Endothelial cell of umbilical vein (primary cell): ENCODE measurements around the gene SLC39A12. TPM values are rescaled to one million over a fixed set of nuclear protein-coding genes. Genes with fewer than 3 reads are reported as not detected.

Source experiments
- BruUV-seq: library from RNA; stranded (reverse); fragments of 400-500 nt; replicated peaks from 2 replicates; lab custom pipeline; 2021; lab: Mats Ljungman, UMichigan
- CTCF ChIA-PET: fragments of 300-600, 350-600 bp; sonication (Branson Sonifier 250); formaldehyde crosslinking; loops from one replicate; lab custom pipeline; 2021; ENCODE audit warnings: antibody characterized with exemption, inconsistent platforms; lab: Charles Lee
- POLR2A ChIA-PET: fragments of 300-600, 350-600 bp; sonication (Branson Sonifier 250); formaldehyde crosslinking; loops from one replicate; lab custom pipeline; 2021; ENCODE audit warnings: antibody characterized with exemption, inconsistent platforms; lab: Charles Lee
- DNase-seq: peaks from one replicate; pipeline ENCODE4 v3.0.0-alpha.2; 2011; ENCODE audit warnings: low read depth, low spot score
- FAIRE-seq: peaks from 2 replicates; lab custom pipeline; 2011; peaks lifted over from hg19 to GRCh38; lab: Jason Lieb, UNC
- H2AFZ ChIP-seq: 2 replicates; pipeline ENCODE4 v1.6.0; 2012; ENCODE audit warnings: low read depth, low read length, control low read depth, inconsistent platforms
- H3K27ac ChIP-seq: 2 replicates; pipeline ENCODE4 v1.5.1; 2011; ENCODE audit warnings: low read depth, mild to moderate bottlenecking, control low read depth, low read length, moderate library complexity; ENCODE audit not compliant: insufficient read depth
- H3K27me3 ChIP-seq, 2 experiments: 2 replicates each; pipeline versions ENCODE4 v1.6.0 to v1.6.1; 2011; ENCODE audit warnings: low read length in 2 of 2, mixed read lengths in 1 of 2; ENCODE audit not compliant: control insufficient read depth in 2 of 2, insufficient read depth in 2 of 2
- H3K36me3 ChIP-seq, 2 experiments: 2 replicates in 1 of 2; 3 replicates in 1 of 2; pipeline ENCODE4 v1.5.1; 2011; ENCODE audit warnings: low read length in 2 of 2, mild to moderate bottlenecking in 1 of 2, moderate library complexity in 1 of 2; ENCODE audit not compliant: control insufficient read depth in 2 of 2, insufficient read depth in 2 of 2; ENCODE audit errors: extremely low read depth in 1 of 2
- H3K4me1 ChIP-seq: 3 replicates; pipeline ENCODE4 v1.5.1; 2011; ENCODE audit warnings: mild to moderate bottlenecking, low read length; ENCODE audit not compliant: control insufficient read depth, insufficient read depth; ENCODE audit errors: extremely low read depth
- H3K4me2 ChIP-seq: 2 replicates; pipeline ENCODE4 v1.6.1; 2011; ENCODE audit warnings: low read length, control low read depth, mixed read lengths; ENCODE audit not compliant: insufficient read depth
- H3K4me3 ChIP-seq, 3 experiments: fragments of 200-600 bp in 1 of 3; sonication (generic), shearing (Covaris generic) in 1 of 3; replicated peaks in 1 of 3; 2 replicates each; pipeline ENCODE4 v1.5.1; 2011 to 2016; ENCODE audit warnings: control low read depth in 3 of 3, low read length in 3 of 3, mild to moderate bottlenecking in 2 of 3, inconsistent platforms in 1 of 3, low read depth in 1 of 3, moderate library complexity in 1 of 3; ENCODE audit not compliant: insufficient read depth in 1 of 3
- H3K79me2 ChIP-seq: 2 replicates; pipeline ENCODE4 v1.6.0; 2012; ENCODE audit warnings: low read length, inconsistent platforms; ENCODE audit not compliant: control insufficient read depth, insufficient read depth
- H3K9ac ChIP-seq: replicated peaks from 2 replicates; pipeline ENCODE3; 2011; ENCODE audit warnings: low read length, control low read depth; ENCODE audit not compliant: insufficient read depth; ENCODE audit errors: extremely low read depth
- H3K9me1 ChIP-seq: replicated peaks from 3 replicates; pipeline ENCODE4 v1.6.0; 2011; ENCODE audit warnings: mild to moderate bottlenecking, low read length; ENCODE audit not compliant: control insufficient read depth, insufficient read depth; ENCODE audit errors: extremely low read depth
- H3K9me3 ChIP-seq: replicated peaks from 2 replicates; pipeline ENCODE4 v1.5.1; 2012; ENCODE audit warnings: low read length, inconsistent platforms; ENCODE audit not compliant: control insufficient read depth, insufficient read depth
- H4K20me1 ChIP-seq: replicated peaks from 2 replicates; pipeline ENCODE3; 2011; ENCODE audit warnings: mild to moderate bottlenecking, low read length; ENCODE audit not compliant: control insufficient read depth, insufficient read depth; ENCODE audit errors: extremely low read depth
- CTCF ChIP-seq, 2 donors: IDR thresholded peaks; 1 replicate in 1 of 2; 2 replicates in 1 of 2; pipeline ENCODE4 v1.5.1; 2011; ENCODE audit warnings: low read length in 2 of 2, mild to moderate bottlenecking in 2 of 2, moderate library complexity in 2 of 2, control low read depth in 1 of 2, inconsistent platforms in 1 of 2, low read depth in 1 of 2; ENCODE audit not compliant: insufficient read depth in 1 of 2; ENCODE audit errors: extremely low read depth in 1 of 2
- EZH2 ChIP-seq: IDR thresholded peaks from 2 replicates; pipeline ENCODE4 v1.6.1; 2012; ENCODE audit warnings: borderline replicate concordance, low read depth, mild to moderate bottlenecking, moderate library complexity, low read length, inconsistent platforms; ENCODE audit not compliant: severe bottlenecking
- FOS ChIP-seq: IDR thresholded peaks from 2 replicates; pipeline ENCODE4 v1.6.1; 2011; ENCODE audit warnings: mild to moderate bottlenecking, low read length, moderate library complexity, borderline replicate concordance; ENCODE audit not compliant: insufficient read depth
- GATA2 ChIP-seq: IDR thresholded peaks from 2 replicates; pipeline ENCODE4 v1.7.0; 2011; ENCODE audit warnings: low read depth, mild to moderate bottlenecking, moderate library complexity, mixed read lengths, low read length; ENCODE audit not compliant: insufficient read length, insufficient read depth
- JUN ChIP-seq: IDR thresholded peaks from 2 replicates; pipeline ENCODE4 v1.6.1; 2011; ENCODE audit warnings: borderline replicate concordance, low read depth; ENCODE audit not compliant: insufficient read length, insufficient read depth
- MYC ChIP-seq: IDR thresholded peaks from one replicate; pipeline ENCODE4 v1.6.1; 2011; ENCODE audit warnings: mild to moderate bottlenecking, low read depth, low read length
- POLR2A ChIP-seq: IDR thresholded peaks from 2 replicates; pipeline ENCODE4 v1.6.1; 2012; ENCODE audit warnings: low read depth, mild to moderate bottlenecking, control low read depth, low read length
- POLR2AphosphoS5 ChIP-seq: IDR thresholded peaks from 2 replicates; pipeline ENCODE4 v1.6.1; 2012; ENCODE audit warnings: low read depth, mild to moderate bottlenecking, control low read depth, low read length, moderate library complexity; ENCODE audit not compliant: insufficient read depth
- dilution Hi-C: fragments of 300-500 bp; cut with MboI; formaldehyde crosslinking; loops from one replicate; pipeline ENCODE4 v1.15.0; 2019; ENCODE audit warnings: low sequenced_read_pairs; ENCODE audit not compliant: extremely low pct_ligation_motif_present
- intact Hi-C: fragments of 100-400 bp; cut with micrococcal nuclease; formaldehyde crosslinking; loops from one replicate; pipeline ENCODE4 v1.10.0; 2022
- polyA plus RNA-seq, 4 experiments: library from polyadenylated mRNA; depleted of rRNA in 3 of 4; stranded (reverse) in 3 of 4; unstranded in 1 of 4; fragments of >200 nt; gene quantifications; 2 replicates each; pipeline versions ENCODE4 v1.2.1 to v1.2.3, GENCODE V29; 2011 to 2012; ENCODE audit warnings: missing spikeins in 1 of 4
- total RNA-seq: library from RNA; stranded (reverse); gene quantifications from 2 replicates; pipeline ENCODE4 v1.2.3, GENCODE V29; 2021
- TF ChIP-seq, protein P1 (sequence below): IDR thresholded peaks from 2 replicates; pipeline ENCODE4 v1.6.1; 2011; ENCODE audit not compliant: insufficient read depth, insufficient read length

The SLC39A12 gene
- total and polyA plus RNA-seq, 2 donors (not counting 3 experiments of a cell fraction or from before 2014, with no cell fraction given) = not detected

DNA sequence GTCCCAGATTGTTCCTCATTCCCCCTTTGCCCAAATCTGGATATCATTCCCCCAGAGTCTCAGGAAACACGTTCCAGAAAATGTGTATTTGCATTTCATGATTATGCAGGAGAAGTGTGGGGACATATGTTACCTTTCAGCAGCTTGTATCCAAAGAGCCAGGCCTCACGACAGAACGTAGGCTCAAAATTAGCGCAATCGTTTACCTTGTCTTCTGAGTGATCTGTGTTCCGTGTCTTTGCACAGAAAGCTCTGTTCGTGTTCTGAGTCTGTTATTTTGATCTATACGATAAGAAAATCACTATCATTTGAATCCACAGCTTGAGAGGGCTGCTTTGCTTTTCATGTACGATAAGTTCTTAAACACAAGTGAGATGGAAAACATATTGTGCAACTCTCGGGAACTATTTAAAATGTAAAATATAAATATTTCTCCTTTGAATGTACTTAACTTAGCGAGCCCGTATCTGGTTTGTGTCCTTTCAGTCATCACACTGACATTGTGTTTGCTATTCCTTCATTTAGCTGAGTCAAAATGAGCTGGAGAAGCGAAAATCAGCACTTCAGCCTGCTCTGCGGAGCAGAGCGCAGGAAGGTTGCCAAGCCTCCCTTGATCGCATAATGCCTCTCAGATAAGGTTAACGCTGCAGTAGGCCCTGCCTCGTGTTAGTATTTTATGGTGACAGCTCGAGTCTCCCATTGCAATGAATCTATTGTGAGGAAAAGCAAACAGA lies 108.3 kb downstream of the SLC39A12 start:
- Histone ChIP-seq H3K27me3 (no peaks in the 10 kb centered on the region), H3K27ac (no peak overlapping the region), H3K36me3 (no peaks in the 10 kb centered on the region), H3K4me3 (no peak overlapping the region), H3K79me2 (no peaks in the 10 kb centered on the region), H2AFZ (no peak overlapping the region), H3K9me1 (no peaks in the 10 kb centered on the region), H3K9ac (no peak overlapping the region), H3K9me3 (no peaks in the 10 kb centered on the region), H3K4me2 (no peak overlapping the region), H4K20me1 (no peaks in the 10 kb centered on the region), H3K4me1 (no peaks in the 10 kb centered on the region)
- no peak for DNase-seq
- TF ChIP-seq EZH2 (no peak), CTCF (IDR thresholded peaks at IDR 0.05; ENCODE audit: extremely low read depth in 1 of 2, insufficient read depth in 1 of 2, low read depth in 1 of 2, low read length in 2 of 2) (no peak), POLR2A (no peak)
- no peak for FAIRE-seq
- BruUV-seq = no TSS peak
- dilution Hi-C loops (no loop called here), intact Hi-C loops (no loop called here)
- ChIA-PET CTCF (no interaction called here), POLR2A (no interaction called here)

GRCh38 chr10:18066947-18067346 lies 115.2 kb downstream of the SLC39A12 start:
- no peak overlapping the region for H3K9ac ChIP-seq

More at GRCh38 chr10:18066947-18067346, 115.2 kb downstream of the SLC39A12 start:
- Histone ChIP-seq H3K9me1 (no peaks in the 10 kb centered on the region), H3K4me3 (no peak overlapping the region), H3K4me2 (no peak overlapping the region), H3K9me3 (no peaks in the 10 kb centered on the region), H3K27me3 (no peaks in the 10 kb centered on the region), H3K36me3 (no peaks in the 10 kb centered on the region), H3K79me2 (no peaks in the 10 kb centered on the region), H3K4me1 (no peaks in the 10 kb centered on the region), H4K20me1 (no peaks in the 10 kb centered on the region), H3K27ac (no peak overlapping the region), H2AFZ (no peak overlapping the region)
- dilution Hi-C loops (no loop called here), intact Hi-C loops (no loop called here)
- BruUV-seq = no TSS peak
- DNase-seq = no peak
- CTCF ChIA-PET = no interaction called here
- FAIRE-seq = no peak
- POLR2A ChIA-PET = no interaction called here
- TF ChIP-seq JUN (no peak), FOS (no peak), POLR2A (no peak), POLR2AphosphoS5 (no peak), MYC (no peak), CTCF (IDR thresholded peaks at IDR 0.05; ENCODE audit: extremely low read depth in 1 of 2, insufficient read depth in 1 of 2, low read depth in 1 of 2, low read length in 2 of 2) (no peak), EZH2 (no peak), GATA2 (no peak)
- TF ChIP-seq, protein P1, sequence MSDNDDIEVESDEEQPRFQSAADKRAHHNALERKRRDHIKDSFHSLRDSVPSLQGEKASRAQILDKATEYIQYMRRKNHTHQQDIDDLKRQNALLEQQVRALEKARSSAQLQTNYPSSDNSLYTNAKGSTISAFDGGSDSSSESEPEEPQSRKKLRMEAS = no peak
